Neural cell (in vitro differentiated cells): ENCODE data around the gene ATP5ME. TPM values are rescaled to one million over a fixed set of nuclear protein-coding genes. Genes with fewer than 3 reads are reported as not detected.

ENCODE experiments used
- H2AFZ ChIP-seq: fragments of 200-600, 300-800 bp; sonication (generic), shearing (Covaris generic); 2 replicates; pipeline ENCODE4 v1.6.0; 2014; ENCODE audit warnings: low read depth, mild to moderate bottlenecking, antibody characterized with exemption, low read length, moderate library complexity
- H3F3A ChIP-seq: fragments of 200-600 bp; shearing (Covaris generic); 2 replicates; pipeline ENCODE4 v1.6.1; 2016; ENCODE audit warnings: mild to moderate bottlenecking, moderate library complexity, mixed read lengths, antibody characterized with exemption, low read length; ENCODE audit not compliant: insufficient read depth, poor library complexity, severe bottlenecking
- H3K27ac ChIP-seq: fragments of 200-600, 300-800 bp; sonication (generic), shearing (Covaris generic); 2 replicates; pipeline ENCODE4 v1.5.1; 2014; ENCODE audit warnings: mild to moderate bottlenecking, low read length, moderate library complexity
- H3K27me3 ChIP-seq: fragments of 300-800, 200-600 bp; sonication (generic), shearing (Covaris generic); 2 replicates; pipeline ENCODE4 v1.6.0; 2014; ENCODE audit warnings: mild to moderate bottlenecking, low read depth, low read length, moderate library complexity; ENCODE audit not compliant: insufficient read depth
- H3K36me3 ChIP-seq: fragments of 300-800, 200-600 bp; sonication (generic), shearing (Covaris generic); 2 replicates; pipeline ENCODE4 v1.5.1; 2014; ENCODE audit warnings: mild to moderate bottlenecking, antibody characterized with exemption, low read length, moderate library complexity; ENCODE audit not compliant: insufficient read depth
- H3K4me2 ChIP-seq: fragments of 300-800, 200-600 bp; sonication (generic), shearing (Covaris generic); 2 replicates; pipeline ENCODE4 v1.6.0; 2014; ENCODE audit warnings: mild to moderate bottlenecking, low read length
- H3K4me3 ChIP-seq: fragments of 300-800, 200-600 bp; sonication (generic), shearing (Covaris generic); 2 replicates; pipeline ENCODE4 v1.5.1; 2014; ENCODE audit warnings: mild to moderate bottlenecking, low read length, moderate library complexity
- H3K79me2 ChIP-seq: fragments of 200-600 bp; shearing (Covaris generic); replicated peaks from 2 replicates; pipeline ENCODE4 v1.6.0; 2014; ENCODE audit warnings: mild to moderate bottlenecking, low read length, moderate library complexity; ENCODE audit not compliant: insufficient read depth
- H3K9ac ChIP-seq: fragments of 300-800, 200-600 bp; sonication (generic), shearing (Covaris generic); 2 replicates; pipeline ENCODE4 v1.6.1; 2016; ENCODE audit warnings: mild to moderate bottlenecking, low read length, mixed read lengths
- H3K9me2 ChIP-seq: fragments of 200-600 bp; shearing (Covaris generic); 2 replicates; pipeline ENCODE4 v1.6.1; 2016; ENCODE audit warnings: mild to moderate bottlenecking, low read length, mixed read lengths; ENCODE audit not compliant: insufficient read depth
- H3K9me3 ChIP-seq: fragments of 200-600, 300-800 bp; sonication (generic), shearing (Covaris generic); 2 replicates; pipeline ENCODE4 v1.6.1; 2016; ENCODE audit warnings: mild to moderate bottlenecking, mixed run types, low read length, moderate library complexity, mixed read lengths
- H4K20me1 ChIP-seq: fragments of 200-600 bp; shearing (Covaris generic); 2 replicates; pipeline ENCODE4 v1.6.1; 2016; ENCODE audit warnings: mild to moderate bottlenecking, mixed run types; ENCODE audit not compliant: insufficient read depth
- EP300 ChIP-seq: fragments of 450-650 bp; conservative IDR thresholded peaks from 2 replicates; pipeline ENCODE4 v1.6.1; 2014; ENCODE audit warnings: antibody characterized with exemption, mild to moderate bottlenecking, moderate library complexity; ENCODE audit not compliant: poor library complexity, severe bottlenecking
- EZH2 ChIP-seq: fragments of 200-600, 300-800 bp; shearing (Covaris generic), sonication (generic); IDR thresholded peaks from 2 replicates; pipeline ENCODE4 v1.6.1; 2014; ENCODE audit warnings: antibody characterized with exemption, low read length, borderline replicate concordance, mild to moderate bottlenecking; ENCODE audit not compliant: insufficient read depth, poor library complexity, severe bottlenecking
- MXI1 ChIP-seq: fragments of 450-650 bp; conservative IDR thresholded peaks from 2 replicates; pipeline ENCODE4 v1.6.1; 2014; ENCODE audit warnings: antibody characterized with exemption, mild to moderate bottlenecking; ENCODE audit not compliant: poor library complexity, severe bottlenecking
- POLR2AphosphoS5 ChIP-seq: IDR thresholded peaks from 2 replicates; pipeline ENCODE4 v1.6.1; 2012
- RAD21 ChIP-seq: fragments of 450-650 bp; conservative IDR thresholded peaks from 2 replicates; pipeline ENCODE4 v1.6.1; 2014; ENCODE audit warnings: antibody characterized with exemption, mild to moderate bottlenecking, moderate library complexity
- SMC3 ChIP-seq: fragments of 450-650 bp; conservative IDR thresholded peaks from 2 replicates; pipeline ENCODE4 v1.6.1; 2014; ENCODE audit warnings: antibody characterized with exemption, mild to moderate bottlenecking, moderate library complexity; ENCODE audit not compliant: poor library complexity
- TAF1 ChIP-seq: IDR thresholded peaks from 2 replicates; pipeline ENCODE4 v1.6.1; 2012; ENCODE audit warnings: low read depth
- polyA plus RNA-seq: library from polyadenylated mRNA; depleted of rRNA; stranded (reverse); fragments of >200 nt; gene quantifications from 2 replicates; pipeline ENCODE4 v1.2.3, GENCODE V29; 2014
- TF ChIP-seq, protein P1 (sequence below): fragments of 450-650 bp; IDR thresholded peaks from 2 replicates; pipeline ENCODE4 v1.5.1; 2014; ENCODE audit warnings: antibody characterized with exemption, mild to moderate bottlenecking, moderate library complexity; ENCODE audit not compliant: poor library complexity, severe bottlenecking
- TF ChIP-seq, protein P2 (sequence below): IDR thresholded peaks from 2 replicates; pipeline ENCODE4 v1.6.1; 2012; ENCODE audit warnings: borderline replicate concordance

The ATP5ME gene
- polyA plus RNA-seq, 1 donor from 2014 or later: 156 TPM

DNA sequence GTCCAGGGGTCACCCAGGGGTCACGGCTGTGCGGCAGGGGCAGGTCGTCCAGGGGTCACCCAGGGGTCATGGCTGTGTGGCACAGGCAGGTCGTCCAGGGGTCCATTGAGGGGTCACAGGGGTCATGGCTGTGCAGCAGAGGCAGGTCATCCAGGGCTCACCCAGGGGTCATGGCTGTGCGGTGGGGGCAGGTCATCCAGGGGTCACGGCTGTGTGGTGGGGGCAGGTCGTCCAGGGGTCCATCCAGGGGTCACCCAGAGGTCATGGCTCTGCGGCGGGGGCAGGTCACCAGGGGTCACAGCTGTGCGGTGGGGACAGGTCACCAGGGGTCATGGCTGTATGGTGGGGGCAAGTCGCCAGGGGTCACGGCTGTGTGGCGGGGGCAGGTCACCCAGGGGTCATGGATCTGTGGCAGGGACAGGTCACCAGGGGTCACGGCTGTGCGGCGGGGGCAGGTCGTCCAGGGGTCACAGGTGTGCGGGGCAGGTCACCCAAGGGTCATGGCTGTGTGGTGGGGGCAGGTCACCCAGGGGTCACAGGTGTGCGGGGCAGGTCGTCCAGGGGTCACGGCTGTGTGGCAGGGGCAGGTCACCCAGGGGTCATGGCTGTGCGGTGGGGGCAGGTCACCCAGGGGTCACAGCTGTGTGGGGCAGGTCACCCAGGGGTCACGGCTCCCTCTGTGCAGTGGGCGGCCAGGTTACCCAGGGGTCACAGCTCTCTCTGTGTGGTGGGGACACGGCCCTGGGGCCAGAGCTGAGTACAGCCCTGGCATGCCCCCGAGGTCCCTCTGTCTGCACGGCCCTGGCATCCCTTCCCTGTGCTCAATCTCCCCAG is 16.0 kb downstream of the ATP5ME start:
- no peaks in the 10 kb centered on the region for H3K79me2 ChIP-seq
- H3K9me3 ChIP-seq: no peaks in the 10 kb centered on the region
- H3K27ac ChIP-seq: no peak overlapping the region
- H3F3A ChIP-seq: no peaks in the 10 kb centered on the region
- no peak overlapping the region for H2AFZ ChIP-seq
- H3K4me3 ChIP-seq: no peak overlapping the region
- no peak overlapping the region for H3K9ac ChIP-seq
- no peaks in the 10 kb centered on the region for H3K9me2 ChIP-seq
- no peaks in the 10 kb centered on the region for H3K36me3 ChIP-seq
- no peaks in the 10 kb centered on the region for H3K27me3 ChIP-seq
- TF ChIP-seq EP300: no peak
- no peak for TF ChIP-seq MXI1
- no peak for TF ChIP-seq RAD21
- no peak overlapping the region for H3K4me2 ChIP-seq
- no peaks in the 10 kb centered on the region for H4K20me1 ChIP-seq

GRCh38 chr4:657338-657833 is 16.7 kb downstream of the ATP5ME start:
- H3K4me3 ChIP-seq: no peak overlapping the region
- H4K20me1 ChIP-seq: no peaks in the 10 kb centered on the region
- no peaks in the 10 kb centered on the region for H3K9me3 ChIP-seq
- H3K27ac ChIP-seq: no peak overlapping the region
- no peak overlapping the region for H2AFZ ChIP-seq
- H3K79me2 ChIP-seq: no peaks in the 10 kb centered on the region
- H3K4me2 ChIP-seq: no peak overlapping the region
- H3F3A ChIP-seq: no peaks in the 10 kb centered on the region
- TF ChIP-seq EZH2: no peak
- no peak for TF ChIP-seq MXI1
- TF ChIP-seq, protein P1, sequence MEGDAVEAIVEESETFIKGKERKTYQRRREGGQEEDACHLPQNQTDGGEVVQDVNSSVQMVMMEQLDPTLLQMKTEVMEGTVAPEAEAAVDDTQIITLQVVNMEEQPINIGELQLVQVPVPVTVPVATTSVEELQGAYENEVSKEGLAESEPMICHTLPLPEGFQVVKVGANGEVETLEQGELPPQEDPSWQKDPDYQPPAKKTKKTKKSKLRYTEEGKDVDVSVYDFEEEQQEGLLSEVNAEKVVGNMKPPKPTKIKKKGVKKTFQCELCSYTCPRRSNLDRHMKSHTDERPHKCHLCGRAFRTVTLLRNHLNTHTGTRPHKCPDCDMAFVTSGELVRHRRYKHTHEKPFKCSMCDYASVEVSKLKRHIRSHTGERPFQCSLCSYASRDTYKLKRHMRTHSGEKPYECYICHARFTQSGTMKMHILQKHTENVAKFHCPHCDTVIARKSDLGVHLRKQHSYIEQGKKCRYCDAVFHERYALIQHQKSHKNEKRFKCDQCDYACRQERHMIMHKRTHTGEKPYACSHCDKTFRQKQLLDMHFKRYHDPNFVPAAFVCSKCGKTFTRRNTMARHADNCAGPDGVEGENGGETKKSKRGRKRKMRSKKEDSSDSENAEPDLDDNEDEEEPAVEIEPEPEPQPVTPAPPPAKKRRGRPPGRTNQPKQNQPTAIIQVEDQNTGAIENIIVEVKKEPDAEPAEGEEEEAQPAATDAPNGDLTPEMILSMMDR: no peak
- TF ChIP-seq SMC3: no peak
- TF ChIP-seq, protein P2, sequence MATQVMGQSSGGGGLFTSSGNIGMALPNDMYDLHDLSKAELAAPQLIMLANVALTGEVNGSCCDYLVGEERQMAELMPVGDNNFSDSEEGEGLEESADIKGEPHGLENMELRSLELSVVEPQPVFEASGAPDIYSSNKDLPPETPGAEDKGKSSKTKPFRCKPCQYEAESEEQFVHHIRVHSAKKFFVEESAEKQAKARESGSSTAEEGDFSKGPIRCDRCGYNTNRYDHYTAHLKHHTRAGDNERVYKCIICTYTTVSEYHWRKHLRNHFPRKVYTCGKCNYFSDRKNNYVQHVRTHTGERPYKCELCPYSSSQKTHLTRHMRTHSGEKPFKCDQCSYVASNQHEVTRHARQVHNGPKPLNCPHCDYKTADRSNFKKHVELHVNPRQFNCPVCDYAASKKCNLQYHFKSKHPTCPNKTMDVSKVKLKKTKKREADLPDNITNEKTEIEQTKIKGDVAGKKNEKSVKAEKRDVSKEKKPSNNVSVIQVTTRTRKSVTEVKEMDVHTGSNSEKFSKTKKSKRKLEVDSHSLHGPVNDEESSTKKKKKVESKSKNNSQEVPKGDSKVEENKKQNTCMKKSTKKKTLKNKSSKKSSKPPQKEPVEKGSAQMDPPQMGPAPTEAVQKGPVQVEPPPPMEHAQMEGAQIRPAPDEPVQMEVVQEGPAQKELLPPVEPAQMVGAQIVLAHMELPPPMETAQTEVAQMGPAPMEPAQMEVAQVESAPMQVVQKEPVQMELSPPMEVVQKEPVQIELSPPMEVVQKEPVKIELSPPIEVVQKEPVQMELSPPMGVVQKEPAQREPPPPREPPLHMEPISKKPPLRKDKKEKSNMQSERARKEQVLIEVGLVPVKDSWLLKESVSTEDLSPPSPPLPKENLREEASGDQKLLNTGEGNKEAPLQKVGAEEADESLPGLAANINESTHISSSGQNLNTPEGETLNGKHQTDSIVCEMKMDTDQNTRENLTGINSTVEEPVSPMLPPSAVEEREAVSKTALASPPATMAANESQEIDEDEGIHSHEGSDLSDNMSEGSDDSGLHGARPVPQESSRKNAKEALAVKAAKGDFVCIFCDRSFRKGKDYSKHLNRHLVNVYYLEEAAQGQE: no peak
- TF ChIP-seq TAF1: no peak
- TF ChIP-seq POLR2AphosphoS5: no peak
- no peak for TF ChIP-seq RAD21
- no peak for TF ChIP-seq EP300
- no peaks in the 10 kb centered on the region for H3K9me2 ChIP-seq
- H3K36me3 ChIP-seq: no peaks in the 10 kb centered on the region
- no peak overlapping the region for H3K9ac ChIP-seq
- no peaks in the 10 kb centered on the region for H3K27me3 ChIP-seq
